ENCODE measurements around the gene HS6ST3.

DNA sequence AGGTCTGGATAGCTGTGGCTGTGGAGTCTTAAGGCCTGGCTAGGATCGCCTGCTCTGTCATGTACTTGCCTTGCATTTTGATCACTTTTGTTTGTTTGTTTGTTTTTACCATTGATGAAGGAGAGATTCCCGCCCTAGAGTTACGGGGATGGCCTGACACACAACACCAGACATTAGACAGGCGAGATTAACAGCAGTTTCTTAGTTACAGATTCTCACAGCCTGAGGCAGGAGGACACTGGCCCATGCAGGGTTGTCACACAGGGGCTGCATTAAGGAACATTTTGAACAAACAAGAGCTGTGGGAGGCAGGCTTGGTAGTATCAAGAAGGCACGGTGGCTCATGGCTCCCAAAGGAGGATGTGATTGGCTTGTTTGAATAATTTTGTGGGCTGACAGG lies 291.8 kb downstream of the HS6ST3 start:
- TF ChIP-seq, protein P1, sequence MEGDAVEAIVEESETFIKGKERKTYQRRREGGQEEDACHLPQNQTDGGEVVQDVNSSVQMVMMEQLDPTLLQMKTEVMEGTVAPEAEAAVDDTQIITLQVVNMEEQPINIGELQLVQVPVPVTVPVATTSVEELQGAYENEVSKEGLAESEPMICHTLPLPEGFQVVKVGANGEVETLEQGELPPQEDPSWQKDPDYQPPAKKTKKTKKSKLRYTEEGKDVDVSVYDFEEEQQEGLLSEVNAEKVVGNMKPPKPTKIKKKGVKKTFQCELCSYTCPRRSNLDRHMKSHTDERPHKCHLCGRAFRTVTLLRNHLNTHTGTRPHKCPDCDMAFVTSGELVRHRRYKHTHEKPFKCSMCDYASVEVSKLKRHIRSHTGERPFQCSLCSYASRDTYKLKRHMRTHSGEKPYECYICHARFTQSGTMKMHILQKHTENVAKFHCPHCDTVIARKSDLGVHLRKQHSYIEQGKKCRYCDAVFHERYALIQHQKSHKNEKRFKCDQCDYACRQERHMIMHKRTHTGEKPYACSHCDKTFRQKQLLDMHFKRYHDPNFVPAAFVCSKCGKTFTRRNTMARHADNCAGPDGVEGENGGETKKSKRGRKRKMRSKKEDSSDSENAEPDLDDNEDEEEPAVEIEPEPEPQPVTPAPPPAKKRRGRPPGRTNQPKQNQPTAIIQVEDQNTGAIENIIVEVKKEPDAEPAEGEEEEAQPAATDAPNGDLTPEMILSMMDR (IDR thresholded peaks at IDR 0.05; ENCODE audit: borderline replicate concordance, extremely low read depth, low read length, poor library complexity, severe bottlenecking) = no peak
- TF ChIP-seq EZH2 (IDR thresholded peaks at IDR 0.05; ENCODE audit: borderline replicate concordance, low read depth, low read length, severe bottlenecking) = no peak

All from DND-41 (cell line).